Tibial nerve (tissue), 3 donors: Measurements from ENCODE around the gene FIP1L1.

Experiments
- POLR2A ChIP-seq, 2 donors: fragments of 450-650 bp; IDR thresholded peaks; one replicate each; pipeline ENCODE4 v1.6.1; 2017; ENCODE audit warnings: antibody characterized with exemption in 2 of 2, mild to moderate bottlenecking in 2 of 2, moderate library complexity in 2 of 2
- TF ChIP-seq, protein P1 (sequence below), 5 experiments: fragments of 200-600 bp in 3 of 5; fragments of 450-650 bp in 2 of 5; sonication (generic) in 3 of 5; IDR thresholded peaks; one replicate each; pipeline ENCODE4 v1.5.1; 2016 to 2019; ENCODE audit warnings: antibody characterized with exemption in 5 of 5, mild to moderate bottlenecking in 3 of 5, moderate library complexity in 2 of 5

DNA sequence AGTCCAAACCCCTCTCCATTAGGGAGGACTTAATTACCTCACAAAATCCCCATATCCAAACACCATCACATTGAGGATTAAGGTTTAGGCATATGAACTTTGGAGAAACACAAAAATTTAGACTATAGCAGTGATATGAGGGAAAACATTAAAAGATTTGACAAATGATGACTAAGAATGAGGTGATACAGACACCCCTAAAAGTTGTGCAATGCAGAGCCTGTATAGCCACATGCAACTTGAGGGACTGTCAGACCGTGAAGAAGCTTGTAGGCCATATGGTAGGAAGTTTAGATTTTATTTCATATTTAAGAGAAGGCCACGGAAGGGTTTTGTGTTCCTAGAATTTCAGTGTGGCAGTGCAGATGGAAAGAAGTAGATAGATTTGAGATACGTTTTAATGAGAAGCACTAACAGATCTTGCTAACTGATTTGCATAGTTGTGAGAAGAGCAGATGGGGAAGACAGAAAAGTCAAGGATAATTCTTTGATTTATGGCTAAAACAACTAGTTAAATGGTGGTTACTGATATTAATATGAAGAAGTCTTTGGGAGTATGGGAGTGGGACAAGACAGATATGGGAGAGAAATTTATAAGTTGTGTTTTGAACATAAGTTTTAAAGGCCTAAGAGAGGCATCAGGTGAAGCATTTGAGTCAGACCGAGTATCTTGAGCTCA is 5.5 kb upstream of the FIP1L1 start:
- TF ChIP-seq, protein P1, sequence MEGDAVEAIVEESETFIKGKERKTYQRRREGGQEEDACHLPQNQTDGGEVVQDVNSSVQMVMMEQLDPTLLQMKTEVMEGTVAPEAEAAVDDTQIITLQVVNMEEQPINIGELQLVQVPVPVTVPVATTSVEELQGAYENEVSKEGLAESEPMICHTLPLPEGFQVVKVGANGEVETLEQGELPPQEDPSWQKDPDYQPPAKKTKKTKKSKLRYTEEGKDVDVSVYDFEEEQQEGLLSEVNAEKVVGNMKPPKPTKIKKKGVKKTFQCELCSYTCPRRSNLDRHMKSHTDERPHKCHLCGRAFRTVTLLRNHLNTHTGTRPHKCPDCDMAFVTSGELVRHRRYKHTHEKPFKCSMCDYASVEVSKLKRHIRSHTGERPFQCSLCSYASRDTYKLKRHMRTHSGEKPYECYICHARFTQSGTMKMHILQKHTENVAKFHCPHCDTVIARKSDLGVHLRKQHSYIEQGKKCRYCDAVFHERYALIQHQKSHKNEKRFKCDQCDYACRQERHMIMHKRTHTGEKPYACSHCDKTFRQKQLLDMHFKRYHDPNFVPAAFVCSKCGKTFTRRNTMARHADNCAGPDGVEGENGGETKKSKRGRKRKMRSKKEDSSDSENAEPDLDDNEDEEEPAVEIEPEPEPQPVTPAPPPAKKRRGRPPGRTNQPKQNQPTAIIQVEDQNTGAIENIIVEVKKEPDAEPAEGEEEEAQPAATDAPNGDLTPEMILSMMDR (IDR thresholded peaks at IDR 0.05) = no peak
- no peak for TF ChIP-seq POLR2A (IDR thresholded peaks at IDR 0.05)
